Measurements from ENCODE around the gene ZNF230.

GRCh38 chr19:44002212-44002565 is 568 bp upstream of the ZNF230 start:
- no peak for TF ChIP-seq CTCF (IDR thresholded peaks at IDR 0.05)
- TF ChIP-seq POLR2A (IDR thresholded peaks at IDR 0.05) = no peak
